HepG2 (cell line): ENCODE measurements around the gene CBFA2T2. TPM values are rescaled to one million over a fixed set of nuclear protein-coding genes. Genes with fewer than 3 reads are reported as not detected.

Experiments
- FIP1L1 ChIP-seq: fragments of 200-400 bp; formaldehyde crosslinking; IDR thresholded peaks from 2 replicates; pipeline ENCODE4 v1.6.1; 2018; ENCODE audit warnings: low read depth, mild to moderate bottlenecking, low read length, moderate library complexity, borderline replicate concordance; ENCODE audit not compliant: insufficient read depth
- FLYWCH1 ChIP-seq: sonication (generic); formaldehyde crosslinking; IDR thresholded peaks from 2 replicates; pipeline ENCODE4 v1.8.1; 2023; ENCODE audit warnings: mild to moderate bottlenecking, missing genetic modification reagents
- GFI1 ChIP-seq: sonication (generic); formaldehyde crosslinking; IDR thresholded peaks from 2 replicates; pipeline ENCODE4 v1.5.0; 2020; ENCODE audit warnings: missing genetic modification reagents, mild to moderate bottlenecking, borderline replicate concordance
- MAF1 ChIP-seq: sonication (generic); formaldehyde crosslinking; IDR thresholded peaks from 2 replicates; pipeline ENCODE4 v1.5.0; 2020; ENCODE audit warnings: missing genetic modification reagents, borderline replicate concordance
- MBNL3 ChIP-seq: fragments of 250-450 bp; sonication (Bioruptor Pico); conservative IDR thresholded peaks from 2 replicates; pipeline ENCODE4 v1.8.0; 2022; ENCODE audit warnings: mild to moderate bottlenecking, inconsistent platforms
- PLRG1 ChIP-seq: fragments of 450-650 bp; conservative IDR thresholded peaks from 2 replicates; pipeline ENCODE4 v1.6.1; 2016
- TOE1 ChIP-seq: sonication (generic); formaldehyde crosslinking; IDR thresholded peaks from 2 replicates; pipeline ENCODE4 v1.4.0; 2020; ENCODE audit warnings: mild to moderate bottlenecking, missing genetic modification reagents
- ZFAT ChIP-seq: sonication (generic); formaldehyde crosslinking; conservative IDR thresholded peaks from 2 replicates; pipeline ENCODE4 v1.8.1; 2023; ENCODE audit warnings: missing genetic modification reagents, inconsistent platforms
- ZIK1 ChIP-seq: sonication (generic); formaldehyde crosslinking; IDR thresholded peaks from 2 replicates; pipeline ENCODE4 v1.5.0; 2020; ENCODE audit warnings: mild to moderate bottlenecking, low read depth, missing genetic modification reagents, borderline replicate concordance
- ZNF382 ChIP-seq: sonication (generic); formaldehyde crosslinking; IDR thresholded peaks from 2 replicates; pipeline ENCODE4 v1.5.0; 2020; ENCODE audit warnings: missing genetic modification reagents, mild to moderate bottlenecking, borderline replicate concordance
- ZNF564 ChIP-seq: sonication (generic); formaldehyde crosslinking; IDR thresholded peaks from 2 replicates; pipeline ENCODE4 v1.8.1; 2023; ENCODE audit warnings: mild to moderate bottlenecking, missing genetic modification reagents
- ZNF614 ChIP-seq: IDR thresholded peaks from 2 replicates; pipeline ENCODE4 v1.6.1; 2018; ENCODE audit warnings: missing biosample characterization, missing genetic modification reagents, inconsistent platforms, borderline replicate concordance
- ZNF777 ChIP-seq: sonication (generic); formaldehyde crosslinking; IDR thresholded peaks from 2 replicates; pipeline ENCODE4 v1.4.0; 2020; ENCODE audit warnings: missing genetic modification reagents
- ZNF780A ChIP-seq: sonication (generic); formaldehyde crosslinking; IDR thresholded peaks from 2 replicates; pipeline ENCODE4 v1.8.0; 2022; ENCODE audit warnings: mild to moderate bottlenecking, missing genetic modification reagents, moderate library complexity
- polyA plus RNA-seq, 8 experiments: library from polyadenylated mRNA; depleted of rRNA in 3 of 8; stranded (reverse) in 7 of 8; unstranded in 1 of 8; fragments of >200 nt; fragmentation: Illumina TruSeq in 4 of 8; extraction: Trizol in 4 of 8; gene quantifications; 2 replicates each; pipeline versions ENCODE4 v1.2.1 to v1.2.3, GENCODE V29; 2011 to 2016; ENCODE audit warnings: low read depth in 4 of 8, missing spikeins in 1 of 8, mixed read lengths in 1 of 8; ENCODE audit not compliant: insufficient read depth in 1 of 8
- total RNA-seq, 5 experiments: library from RNA; depleted of rRNA; stranded (reverse); fragments of >200 nt; fragmentation: Illumina TruSeq; extraction: Trizol; gene quantifications; 2 replicates each; pipeline ENCODE4 v1.2.3, GENCODE V29; 2016; ENCODE audit warnings: low read depth in 1 of 5
- TF ChIP-seq, protein P1 (sequence below): sonication (generic); formaldehyde crosslinking; IDR thresholded peaks from 2 replicates; pipeline ENCODE4 v1.4.0; 2020; ENCODE audit warnings: missing genetic modification reagents
- TF ChIP-seq, protein P2 (sequence below): sonication (generic); formaldehyde crosslinking; IDR thresholded peaks from 2 replicates; pipeline ENCODE4 v1.4.0; 2020; ENCODE audit warnings: mild to moderate bottlenecking, missing genetic modification reagents
- TF ChIP-seq, protein P3 (sequence below): sonication (generic); formaldehyde crosslinking; IDR thresholded peaks from 2 replicates; pipeline ENCODE4 v1.4.0; 2020; ENCODE audit warnings: mild to moderate bottlenecking, missing genetic modification reagents
- TF ChIP-seq, protein P4 (sequence below): sonication (generic); formaldehyde crosslinking; IDR thresholded peaks from 2 replicates; pipeline ENCODE4 v1.5.1; 2020; ENCODE audit warnings: missing genetic modification reagents, mild to moderate bottlenecking, borderline replicate concordance
- TF ChIP-seq, protein P5 (sequence below): sonication (generic); formaldehyde crosslinking; IDR thresholded peaks from 2 replicates; pipeline ENCODE4 v1.5.0; 2020; ENCODE audit warnings: mild to moderate bottlenecking, low read depth, missing genetic modification reagents, borderline replicate concordance
- TF ChIP-seq, protein P6 (sequence below): sonication (generic); formaldehyde crosslinking; IDR thresholded peaks from 2 replicates; pipeline ENCODE4 v1.5.0; 2020; ENCODE audit warnings: missing genetic modification reagents
- TF ChIP-seq, protein P7 (sequence below): sonication (generic); formaldehyde crosslinking; IDR thresholded peaks from 2 replicates; pipeline ENCODE4 v1.4.0; 2020; ENCODE audit warnings: missing genetic modification reagents, borderline replicate concordance

The CBFA2T2 gene
- total and polyA plus RNA-seq, 2 of the 13 experiments (the other 11 are each of a cell fraction or from before 2014, with no cell fraction given): 6.3 to 21.2 TPM

DNA sequence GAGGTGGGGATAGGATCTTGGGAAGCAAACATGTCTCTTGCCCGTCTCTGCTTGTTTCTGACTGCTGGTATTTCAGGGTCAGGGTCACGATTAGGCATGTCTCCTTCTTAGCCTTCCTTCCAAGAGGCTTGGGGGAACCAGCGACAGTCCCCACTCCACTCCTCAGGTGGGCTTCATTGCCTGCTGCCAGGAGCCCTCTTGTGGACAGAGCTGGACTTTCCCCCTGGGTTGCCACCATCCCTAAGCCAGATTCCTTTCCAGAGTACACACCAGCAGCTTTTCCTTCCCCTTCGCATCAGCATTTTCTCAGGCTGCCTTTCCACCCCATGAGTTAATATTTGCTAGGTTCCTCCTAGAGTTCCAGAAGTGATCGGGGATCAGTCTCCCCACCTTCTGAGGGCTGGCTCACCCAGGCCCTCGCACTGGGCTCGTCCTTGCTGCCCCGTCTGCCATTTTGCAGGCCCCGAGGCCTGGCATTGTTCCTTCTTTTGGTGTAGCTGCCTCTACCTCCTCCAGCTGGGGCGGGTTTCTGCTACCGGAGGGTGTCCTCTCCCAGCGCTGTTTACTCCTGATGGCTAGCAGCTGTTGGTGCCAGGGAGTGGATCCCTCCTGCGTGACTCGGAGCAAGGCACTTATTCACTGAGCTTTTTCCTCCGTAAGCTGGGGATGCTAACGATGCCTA, 163.5 kb downstream of the CBFA2T2 start (continued):
- TF ChIP-seq, protein P1, sequence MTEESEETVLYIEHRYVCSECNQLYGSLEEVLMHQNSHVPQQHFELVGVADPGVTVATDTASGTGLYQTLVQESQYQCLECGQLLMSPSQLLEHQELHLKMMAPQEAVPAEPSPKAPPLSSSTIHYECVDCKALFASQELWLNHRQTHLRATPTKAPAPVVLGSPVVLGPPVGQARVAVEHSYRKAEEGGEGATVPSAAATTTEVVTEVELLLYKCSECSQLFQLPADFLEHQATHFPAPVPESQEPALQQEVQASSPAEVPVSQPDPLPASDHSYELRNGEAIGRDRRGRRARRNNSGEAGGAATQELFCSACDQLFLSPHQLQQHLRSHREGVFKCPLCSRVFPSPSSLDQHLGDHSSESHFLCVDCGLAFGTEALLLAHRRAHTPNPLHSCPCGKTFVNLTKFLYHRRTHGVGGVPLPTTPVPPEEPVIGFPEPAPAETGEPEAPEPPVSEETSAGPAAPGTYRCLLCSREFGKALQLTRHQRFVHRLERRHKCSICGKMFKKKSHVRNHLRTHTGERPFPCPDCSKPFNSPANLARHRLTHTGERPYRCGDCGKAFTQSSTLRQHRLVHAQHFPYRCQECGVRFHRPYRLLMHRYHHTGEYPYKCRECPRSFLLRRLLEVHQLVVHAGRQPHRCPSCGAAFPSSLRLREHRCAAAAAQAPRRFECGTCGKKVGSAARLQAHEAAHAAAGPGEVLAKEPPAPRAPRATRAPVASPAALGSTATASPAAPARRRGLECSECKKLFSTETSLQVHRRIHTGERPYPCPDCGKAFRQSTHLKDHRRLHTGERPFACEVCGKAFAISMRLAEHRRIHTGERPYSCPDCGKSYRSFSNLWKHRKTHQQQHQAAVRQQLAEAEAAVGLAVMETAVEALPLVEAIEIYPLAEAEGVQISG (CRISPR knock-in tag): peak; percentile 55
- TF ChIP-seq, protein P2, sequence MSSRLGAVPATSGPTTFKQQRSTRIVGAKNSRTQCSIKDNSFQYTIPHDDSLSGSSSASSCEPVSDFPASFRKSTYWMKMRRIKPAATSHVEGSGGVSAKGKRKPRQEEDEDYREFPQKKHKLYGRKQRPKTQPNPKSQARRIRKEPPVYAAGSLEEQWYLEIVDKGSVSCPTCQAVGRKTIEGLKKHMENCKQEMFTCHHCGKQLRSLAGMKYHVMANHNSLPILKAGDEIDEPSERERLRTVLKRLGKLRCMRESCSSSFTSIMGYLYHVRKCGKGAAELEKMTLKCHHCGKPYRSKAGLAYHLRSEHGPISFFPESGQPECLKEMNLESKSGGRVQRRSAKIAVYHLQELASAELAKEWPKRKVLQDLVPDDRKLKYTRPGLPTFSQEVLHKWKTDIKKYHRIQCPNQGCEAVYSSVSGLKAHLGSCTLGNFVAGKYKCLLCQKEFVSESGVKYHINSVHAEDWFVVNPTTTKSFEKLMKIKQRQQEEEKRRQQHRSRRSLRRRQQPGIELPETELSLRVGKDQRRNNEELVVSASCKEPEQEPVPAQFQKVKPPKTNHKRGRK: no peak
- peak; percentile 62; the same call in 1 of the 2 replicates for TF ChIP-seq FLYWCH1
- TF ChIP-seq PLRG1: no peak
- no peak for TF ChIP-seq ZFAT (CRISPR knock-in tag)
- TF ChIP-seq, protein P3, sequence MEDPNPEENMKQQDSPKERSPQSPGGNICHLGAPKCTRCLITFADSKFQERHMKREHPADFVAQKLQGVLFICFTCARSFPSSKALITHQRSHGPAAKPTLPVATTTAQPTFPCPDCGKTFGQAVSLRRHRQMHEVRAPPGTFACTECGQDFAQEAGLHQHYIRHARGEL (CRISPR knock-in tag): no peak
- no peak for TF ChIP-seq ZNF614 (CRISPR knock-in tag)
- TF ChIP-seq GFI1 (CRISPR knock-in tag): peak; percentile 38; the same call in 1 of the 2 replicates
- TF ChIP-seq ZIK1 (CRISPR knock-in tag): peak; percentile 57; the same call in 1 of the 2 replicates
- no peak for TF ChIP-seq ZNF777 (CRISPR knock-in tag)
- TF ChIP-seq, protein P4, sequence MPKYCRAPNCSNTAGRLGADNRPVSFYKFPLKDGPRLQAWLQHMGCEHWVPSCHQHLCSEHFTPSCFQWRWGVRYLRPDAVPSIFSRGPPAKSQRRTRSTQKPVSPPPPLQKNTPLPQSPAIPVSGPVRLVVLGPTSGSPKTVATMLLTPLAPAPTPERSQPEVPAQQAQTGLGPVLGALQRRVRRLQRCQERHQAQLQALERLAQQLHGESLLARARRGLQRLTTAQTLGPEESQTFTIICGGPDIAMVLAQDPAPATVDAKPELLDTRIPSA (CRISPR knock-in tag): no peak
- no peak for TF ChIP-seq ZNF780A (CRISPR knock-in tag)
- TF ChIP-seq TOE1 (CRISPR knock-in tag): no peak
- TF ChIP-seq ZNF382 (CRISPR knock-in tag): no peak
- TF ChIP-seq FIP1L1: no peak; the same call in 1 of the 2 replicates
- TF ChIP-seq, protein P5, sequence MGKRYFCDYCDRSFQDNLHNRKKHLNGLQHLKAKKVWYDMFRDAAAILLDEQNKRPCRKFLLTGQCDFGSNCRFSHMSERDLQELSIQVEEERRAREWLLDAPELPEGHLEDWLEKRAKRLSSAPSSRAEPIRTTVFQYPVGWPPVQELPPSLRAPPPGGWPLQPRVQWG (CRISPR knock-in tag): no peak
- TF ChIP-seq MAF1 (CRISPR knock-in tag): no peak
- TF ChIP-seq, protein P6, sequence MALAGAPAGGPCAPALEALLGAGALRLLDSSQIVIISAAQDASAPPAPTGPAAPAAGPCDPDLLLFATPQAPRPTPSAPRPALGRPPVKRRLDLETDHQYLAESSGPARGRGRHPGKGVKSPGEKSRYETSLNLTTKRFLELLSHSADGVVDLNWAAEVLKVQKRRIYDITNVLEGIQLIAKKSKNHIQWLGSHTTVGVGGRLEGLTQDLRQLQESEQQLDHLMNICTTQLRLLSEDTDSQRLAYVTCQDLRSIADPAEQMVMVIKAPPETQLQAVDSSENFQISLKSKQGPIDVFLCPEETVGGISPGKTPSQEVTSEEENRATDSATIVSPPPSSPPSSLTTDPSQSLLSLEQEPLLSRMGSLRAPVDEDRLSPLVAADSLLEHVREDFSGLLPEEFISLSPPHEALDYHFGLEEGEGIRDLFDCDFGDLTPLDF (CRISPR knock-in tag): no peak
- TF ChIP-seq MBNL3 (CRISPR knock-in tag): no peak
- TF ChIP-seq, protein P7, sequence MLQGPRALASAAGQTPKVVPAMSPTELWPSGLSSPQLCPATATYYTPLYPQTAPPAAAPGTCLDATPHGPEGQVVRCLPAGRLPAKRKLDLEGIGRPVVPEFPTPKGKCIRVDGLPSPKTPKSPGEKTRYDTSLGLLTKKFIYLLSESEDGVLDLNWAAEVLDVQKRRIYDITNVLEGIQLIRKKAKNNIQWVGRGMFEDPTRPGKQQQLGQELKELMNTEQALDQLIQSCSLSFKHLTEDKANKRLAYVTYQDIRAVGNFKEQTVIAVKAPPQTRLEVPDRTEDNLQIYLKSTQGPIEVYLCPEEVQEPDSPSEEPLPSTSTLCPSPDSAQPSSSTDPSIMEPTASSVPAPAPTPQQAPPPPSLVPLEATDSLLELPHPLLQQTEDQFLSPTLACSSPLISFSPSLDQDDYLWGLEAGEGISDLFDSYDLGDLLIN (CRISPR knock-in tag): no peak
- no peak for TF ChIP-seq ZNF564 (CRISPR knock-in tag)
